Neural progenitor cell (in vitro differentiated cells): ENCODE measurements around the gene LAMA2.

ENCODE experiments used
- CTCF ChIP-seq: fragments of 200-600 bp; sonication (generic); IDR thresholded peaks from 2 replicates; pipeline ENCODE4 v1.5.1; 2017; ENCODE audit warnings: antibody characterized with exemption, mild to moderate bottlenecking
- EZH2phosphoT487 ChIP-seq: fragments of 200-600 bp; sonication (generic); IDR thresholded peaks from 2 replicates; pipeline ENCODE4 v1.6.1; 2017; ENCODE audit warnings: antibody characterized with exemption

GRCh38 chr6:129544892-129545612 is 662.1 kb downstream of the LAMA2 start:
- TF ChIP-seq CTCF (no peak), EZH2phosphoT487 (no peak)
